SHP77 (cell line): ENCODE data around the gene CCP110.

Experiments
- DNase-seq, 2 experiments: peaks; one replicate each; lab custom pipeline; 2025; lab: John Stamatoyannopoulos, UW

Gene CCP110

GRCh38 chr16:19599968-19600716 is 76.4 kb downstream of the CCP110 start:
- DNase-seq, result no peak

- DNase-seq, result no peak
Measured at GRCh38 chr16:19601083-19601976, 77.6 kb downstream of the CCP110 start.
